Measurements from ENCODE around the gene GBF1. TPM values are rescaled to one million over a fixed set of nuclear protein-coding genes. Genes with fewer than 3 reads are reported as not detected.

The GBF1 gene
- total RNA-seq, 2 donors from 2014 or later, result 44.2 to 47.6 TPM

DNA sequence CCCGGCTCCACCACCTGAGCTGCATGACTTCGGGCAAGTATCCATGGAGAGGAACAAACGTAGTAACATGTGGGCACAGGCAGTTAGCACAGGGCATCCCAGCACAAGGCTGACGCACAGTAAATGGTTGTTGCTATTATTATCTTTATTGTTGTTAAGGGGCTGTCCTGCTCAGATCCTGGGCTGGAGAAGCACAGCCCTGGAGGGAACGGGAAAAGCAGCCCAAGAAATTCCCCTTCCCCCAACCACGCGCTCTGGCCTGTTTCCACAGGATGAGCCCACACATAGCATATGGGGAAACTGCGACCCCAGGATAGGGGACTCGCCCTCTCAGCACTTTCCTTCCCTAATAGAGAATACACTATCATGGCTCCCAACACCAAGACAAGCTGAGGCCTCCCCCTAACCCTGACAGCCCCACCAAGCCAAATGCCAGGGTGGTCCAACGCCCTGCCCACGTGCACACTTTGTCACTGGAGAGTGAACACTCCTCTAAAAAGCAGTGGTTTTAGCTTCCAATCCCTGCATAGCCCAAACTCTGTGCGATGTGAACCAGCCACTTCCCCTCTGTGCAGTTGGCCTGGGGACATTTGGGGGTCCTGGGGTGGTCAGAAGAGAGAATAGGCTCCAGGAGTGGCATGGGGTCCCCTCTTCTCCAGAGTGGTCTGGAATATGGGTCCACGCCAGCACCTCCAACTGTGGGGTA is 162.2 kb downstream of the GBF1 start:
- Mint-ChIP-seq H3K27ac (no peak overlapping the region), H3K9me3 (no peaks in the 10 kb centered on the region), H3K4me1 (ENCODE audit: low read depth) (peaks cover 62% of the 10 kb centered on the region), H3K36me3 (ENCODE audit: insufficient read depth in 2 of 2) (peaks cover 0 to 2% of the 10 kb centered on the region in 2 donors), H3K4me3 (peak overlapping the region; percentile 67 to 83), H3K27me3 (ENCODE audit: low read depth) (peaks cover 7% of the 10 kb centered on the region)
- ATAC-seq (replicated peaks in 1 of 2) (no peak), DNase-seq (no peak)

DNA sequence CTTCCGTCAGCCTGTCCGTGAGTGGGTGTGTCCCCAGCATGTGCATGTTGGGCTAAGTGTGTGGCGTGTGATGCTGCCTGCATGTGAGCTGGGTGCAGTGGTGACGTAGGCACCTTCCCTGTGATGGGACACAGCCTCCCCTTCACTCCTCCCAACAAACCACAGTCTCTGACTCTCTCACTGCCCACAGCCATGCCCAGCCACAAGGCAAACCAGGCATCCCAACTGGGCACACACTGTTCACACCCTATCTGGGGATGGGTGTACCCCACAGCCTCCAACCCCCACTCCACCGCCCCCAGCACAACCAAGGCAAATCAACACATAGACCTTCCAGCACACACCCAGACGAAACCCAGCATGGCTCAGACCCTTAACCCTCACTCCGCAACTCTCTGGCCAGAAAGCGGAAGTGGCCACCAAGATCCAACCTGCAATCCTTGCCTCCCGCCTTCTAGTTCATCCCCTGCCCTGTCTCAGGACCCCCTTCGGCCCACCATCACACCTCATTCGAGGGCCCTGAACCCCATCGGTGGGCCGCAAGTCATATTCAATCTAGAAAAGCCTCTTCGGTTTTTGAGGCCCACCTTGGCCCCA is 162.9 kb downstream of the GBF1 start:
- peak in 1 of 2 donors; percentile 40 for DNase-seq
- Mint-ChIP-seq H3K27ac (peak overlapping the region; percentile 48), H3K4me1 (ENCODE audit: low read depth) (peaks cover 69% of the 10 kb centered on the region), H3K27me3 (ENCODE audit: low read depth) (peaks cover 7% of the 10 kb centered on the region), H3K9me3 (no peaks in the 10 kb centered on the region), H3K36me3 (ENCODE audit: insufficient read depth in 2 of 2) (peaks cover 0 to 2% of the 10 kb centered on the region in 2 donors), H3K4me3 (peak overlapping the region; percentile 67 to 83)
- ATAC-seq (replicated peaks in 1 of 2), result peak; percentile 6 to 7

DNA sequence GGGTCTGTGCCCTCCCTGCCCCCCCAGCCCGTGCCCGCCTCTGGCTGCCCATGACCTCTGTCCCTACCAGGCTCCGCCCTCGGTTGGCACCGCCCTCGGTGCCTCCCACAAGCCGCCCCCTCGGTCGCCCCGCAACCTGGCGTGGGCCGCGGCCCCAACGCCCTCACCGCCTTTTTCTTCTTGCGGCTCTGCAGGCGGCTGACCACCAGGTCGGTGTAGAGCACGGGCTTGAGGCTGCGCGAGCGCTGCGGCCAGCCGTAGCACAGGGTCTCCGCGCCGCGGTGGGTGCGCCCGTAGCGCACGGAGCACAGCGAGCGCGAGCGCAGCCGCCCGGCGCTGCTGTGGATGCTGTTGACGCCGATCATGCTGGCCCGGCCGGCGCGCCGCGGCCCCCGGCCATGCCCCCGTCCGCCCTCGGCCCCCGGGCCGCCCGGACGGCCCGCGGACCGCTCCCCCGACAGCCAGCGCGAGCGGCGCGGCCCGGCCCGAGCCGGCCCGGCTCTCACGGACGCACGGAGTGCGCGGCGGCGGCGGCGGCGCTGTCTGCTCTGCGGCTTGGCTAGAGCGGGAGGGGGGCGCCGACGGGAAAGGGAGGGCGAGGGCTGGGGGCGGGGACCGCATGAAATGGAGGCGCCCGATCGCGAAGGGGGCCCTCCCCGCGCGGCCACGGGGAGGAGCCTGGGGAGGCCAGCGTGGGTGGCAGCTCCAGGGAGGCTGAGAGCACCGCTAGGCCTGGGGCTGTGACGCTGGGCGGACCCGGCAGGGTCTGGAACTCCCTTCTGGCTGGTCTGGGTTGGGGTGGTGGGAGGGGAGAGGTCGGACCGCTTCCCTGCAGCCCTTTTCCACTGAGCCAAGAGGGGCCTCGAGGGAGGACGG is 163.6 kb downstream of the GBF1 start:
- Mint-ChIP-seq H3K4me1 (ENCODE audit: low read depth) (peaks cover 71% of the 10 kb centered on the region), H3K27me3 (ENCODE audit: low read depth) (peaks cover 7% of the 10 kb centered on the region), H3K27ac (no peak overlapping the region), H3K4me3 (peak overlapping the region; percentile 71 to 87), H3K36me3 (ENCODE audit: insufficient read depth in 2 of 2) (peaks cover 0 to 2% of the 10 kb centered on the region in 2 donors), H3K9me3 (no peaks in the 10 kb centered on the region)
- peak; percentile 86 to 91 for DNase-seq
- peak; percentile 70 to 74 for ATAC-seq (replicated peaks in 1 of 2)

DNA sequence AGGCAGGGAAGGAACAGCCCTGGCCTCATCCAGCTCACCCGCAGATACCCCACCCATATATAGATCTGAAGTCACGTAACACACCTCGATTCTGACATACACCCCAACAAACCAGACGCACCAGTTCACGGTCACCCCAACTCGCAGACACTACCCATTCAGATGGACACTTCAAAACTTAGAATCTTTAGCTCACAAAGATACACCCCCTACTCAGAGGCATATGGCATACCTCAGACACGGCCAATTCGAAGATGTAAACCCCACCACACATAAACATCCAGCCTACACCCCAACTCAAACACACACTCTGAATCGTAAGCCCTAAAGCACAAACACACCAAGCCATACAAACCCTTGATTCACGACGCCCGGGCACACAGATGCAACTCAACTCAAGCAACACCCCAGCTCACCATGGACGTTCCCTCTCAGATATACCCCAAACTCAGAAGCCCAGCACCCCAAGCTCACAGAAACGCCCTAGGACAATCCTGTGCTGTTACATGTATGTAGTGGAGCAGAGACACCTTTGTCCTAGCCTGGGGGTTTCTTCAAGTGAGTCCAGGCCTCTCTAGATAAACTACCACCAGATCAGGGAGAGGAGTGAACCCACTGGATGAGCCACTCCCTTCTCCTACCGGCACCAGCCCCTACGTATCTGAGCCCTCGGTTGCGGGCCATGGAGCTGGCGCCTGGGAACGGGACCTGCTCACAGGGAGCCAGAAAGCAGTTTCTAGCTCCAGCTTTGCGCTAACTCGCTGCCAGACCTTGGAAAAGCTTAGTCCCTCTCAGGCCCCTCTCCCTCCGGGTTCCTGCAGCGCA is 164.5 kb downstream of the GBF1 start:
- ATAC-seq (replicated peaks in 1 of 2) (no peak), DNase-seq (no peak)
- Mint-ChIP-seq H3K27ac (peak overlapping the region; percentile 9), H3K4me1 (ENCODE audit: low read depth) (peaks cover 71% of the 10 kb centered on the region), H3K36me3 (ENCODE audit: insufficient read depth in 2 of 2) (peaks cover 0 to 2% of the 10 kb centered on the region in 2 donors), H3K27me3 (ENCODE audit: low read depth) (peaks cover 7% of the 10 kb centered on the region), H3K9me3 (no peaks in the 10 kb centered on the region), H3K4me3 (peak overlapping the region; percentile 71 to 87)

DNA sequence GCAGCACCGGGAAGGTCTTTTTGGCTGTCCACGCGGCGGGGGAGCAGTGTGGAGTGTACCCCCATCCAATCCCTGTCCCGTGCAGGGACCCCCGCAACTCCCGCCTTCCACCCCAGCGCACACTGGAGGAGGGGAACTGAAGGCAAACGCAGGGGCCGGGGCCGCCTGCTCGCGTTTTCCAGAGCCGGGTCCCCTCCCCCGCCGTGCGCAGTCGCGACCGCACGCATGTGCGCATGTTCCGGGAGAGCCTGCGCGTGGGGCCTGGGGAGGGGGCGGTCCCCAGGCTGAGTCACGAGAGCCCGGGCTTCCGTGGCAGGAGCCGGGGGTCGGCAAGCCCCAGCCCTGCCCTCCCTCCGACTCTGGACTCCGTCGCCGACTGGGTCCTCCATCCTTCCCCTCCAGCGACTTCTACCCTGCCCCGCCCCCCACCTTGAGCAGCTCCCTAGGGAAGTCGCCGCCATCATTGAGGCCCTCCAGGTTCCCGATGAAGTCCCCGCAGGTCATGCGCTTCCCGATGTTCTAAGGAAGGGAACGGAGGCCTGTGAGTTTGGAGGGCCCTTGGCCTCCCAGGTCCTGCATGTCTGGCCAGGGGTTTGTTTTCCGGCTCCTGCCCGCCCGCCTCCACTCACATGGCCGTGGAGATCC is 165.2 kb downstream of the GBF1 start:
- H3K27ac Mint-ChIP-seq, result peak overlapping the region; percentile 14
- DNase-seq (peak; percentile 72 to 73), ATAC-seq (replicated peaks in 1 of 2) (peak; percentile 29 to 30)
- no peaks in the 10 kb centered on the region for H3K9me3 Mint-ChIP-seq
- peaks cover 7% of the 10 kb centered on the region for H3K27me3 Mint-ChIP-seq (ENCODE audit: low read depth)
- H3K4me1 Mint-ChIP-seq (ENCODE audit: low read depth), result peaks cover 63% of the 10 kb centered on the region
- H3K36me3 Mint-ChIP-seq (ENCODE audit: insufficient read depth in 2 of 2), result peaks cover 0 to 2% of the 10 kb centered on the region in 2 donors
- peak overlapping the region; percentile 71 to 87 for H3K4me3 Mint-ChIP-seq

DNA sequence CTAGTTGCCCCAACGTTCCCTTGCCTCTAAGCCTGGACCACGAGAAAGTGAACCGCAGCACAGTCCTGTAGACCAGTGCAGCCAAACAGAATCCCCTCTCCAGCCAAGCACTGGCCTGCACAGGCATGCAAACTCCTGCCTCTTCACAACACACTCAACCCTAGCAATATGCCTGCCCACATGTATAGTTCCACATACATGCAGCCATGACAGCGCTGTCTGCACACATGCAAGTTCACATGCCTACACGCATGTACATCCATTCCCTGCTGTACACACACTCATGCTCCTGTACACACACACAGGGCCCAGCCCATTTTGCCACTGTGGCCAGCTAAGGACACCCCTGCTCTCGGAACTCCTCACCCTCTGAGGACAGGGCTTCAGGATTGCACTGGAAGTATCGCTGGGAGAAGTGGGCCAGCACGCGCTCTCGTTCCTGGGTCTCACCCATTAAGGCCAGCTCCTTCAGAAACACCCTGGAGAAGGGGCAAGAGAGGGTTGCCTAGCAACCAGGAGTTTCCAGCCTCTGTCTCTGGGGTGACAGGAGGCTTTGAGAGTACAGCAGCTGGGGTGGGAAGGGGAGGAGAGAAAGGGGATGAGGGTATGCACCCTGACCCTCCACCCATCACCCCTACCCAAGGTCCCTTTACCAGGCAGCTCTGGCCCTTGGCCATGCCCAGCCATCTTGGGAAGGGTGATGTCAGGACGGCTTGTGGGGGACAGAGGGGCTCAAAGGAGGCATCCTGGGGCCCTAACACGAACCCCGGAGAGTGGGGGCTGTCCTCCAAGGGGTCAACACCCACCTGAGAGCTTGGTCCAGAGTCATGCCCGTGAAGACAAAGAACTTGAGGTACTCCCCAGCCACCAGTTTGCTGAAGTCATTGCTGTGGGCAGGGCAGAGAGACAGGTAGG is 166.3 kb downstream of the GBF1 start:
- Mint-ChIP-seq H3K27ac (peak overlapping the region; percentile 14), H3K36me3 (ENCODE audit: insufficient read depth in 2 of 2) (peaks cover 0 to 2% of the 10 kb centered on the region in 2 donors), H3K4me1 (ENCODE audit: low read depth) (peaks cover 53% of the 10 kb centered on the region), H3K4me3 (peak overlapping the region; percentile 71 to 87), H3K9me3 (no peaks in the 10 kb centered on the region), H3K27me3 (ENCODE audit: low read depth) (peaks cover 7% of the 10 kb centered on the region)
- no peak for ATAC-seq (replicated peaks in 1 of 2)
- DNase-seq, result no peak

DNA sequence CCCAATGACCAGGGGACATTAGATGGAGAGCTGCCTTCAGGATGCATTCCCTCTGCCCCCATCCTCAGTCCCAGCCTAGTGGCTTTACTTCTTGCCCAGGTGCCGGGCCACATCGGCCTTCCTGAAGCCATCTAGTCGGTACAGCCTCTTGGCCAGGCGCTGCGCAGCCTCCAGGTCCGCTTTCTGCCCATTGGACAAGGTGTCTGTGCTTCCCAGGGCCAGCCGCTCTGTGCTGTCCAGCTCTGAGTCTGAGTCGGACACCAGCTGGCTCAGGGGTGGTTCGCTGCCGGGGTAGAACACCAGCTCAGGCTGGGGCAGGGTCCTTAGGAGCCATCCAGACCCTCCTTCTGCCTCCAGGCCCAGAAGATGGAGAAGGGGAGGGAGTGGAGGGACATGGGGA is 167.0 kb downstream of the GBF1 start:
- no peak for ATAC-seq (replicated peaks in 1 of 2)
- H3K27me3 Mint-ChIP-seq (ENCODE audit: low read depth), result peaks cover 13% of the 10 kb centered on the region
- H3K4me1 Mint-ChIP-seq (ENCODE audit: low read depth), result peaks cover 46% of the 10 kb centered on the region
- H3K36me3 Mint-ChIP-seq (ENCODE audit: insufficient read depth in 2 of 2), result peaks cover 0 to 2% of the 10 kb centered on the region in 2 donors
- no peak overlapping the region for H3K27ac Mint-ChIP-seq
- no peak for DNase-seq
- H3K9me3 Mint-ChIP-seq, result no peaks in the 10 kb centered on the region
- no peak overlapping the region for H3K4me3 Mint-ChIP-seq

DNA sequence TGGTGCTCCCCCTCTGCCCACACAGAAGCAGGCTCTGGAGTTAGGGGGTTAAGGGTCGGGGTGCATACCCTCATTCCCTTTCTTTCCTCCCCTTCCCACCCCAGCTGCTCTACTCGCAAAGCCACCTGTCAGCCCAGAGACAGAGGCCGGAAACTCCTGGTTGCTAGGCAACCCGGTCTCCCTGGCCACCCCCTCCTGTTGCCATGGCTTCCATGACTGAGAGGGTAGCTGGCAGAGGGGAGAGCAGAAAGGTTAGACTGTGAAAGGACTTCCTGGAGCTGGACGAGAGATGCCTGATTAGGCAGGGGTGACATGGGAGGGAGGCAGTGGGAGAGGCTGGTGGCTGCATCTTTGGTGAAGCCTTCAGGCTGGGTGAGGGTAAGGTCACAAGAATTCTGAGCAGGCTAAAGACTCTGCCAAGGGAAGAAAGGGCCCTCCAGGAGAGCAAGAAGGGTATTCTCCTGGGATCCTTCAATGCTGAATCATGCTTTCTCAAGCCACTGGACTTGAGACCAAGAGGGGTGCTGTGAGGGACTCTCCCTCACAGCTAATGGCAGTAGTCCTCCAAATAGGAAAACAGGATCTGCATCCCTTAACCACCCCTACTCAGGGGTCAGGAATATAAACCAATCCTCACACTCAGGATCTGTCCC is 167.8 kb downstream of the GBF1 start:
- peaks cover 0 to 2% of the 10 kb centered on the region in 2 donors for H3K36me3 Mint-ChIP-seq (ENCODE audit: insufficient read depth in 2 of 2)
- ATAC-seq (replicated peaks in 1 of 2), result peak; percentile 8 to 20
- H3K4me3 Mint-ChIP-seq, result no peak overlapping the region
- peaks cover 22% of the 10 kb centered on the region for H3K27me3 Mint-ChIP-seq (ENCODE audit: low read depth)
- peak; percentile 63 to 69 for DNase-seq
- H3K4me1 Mint-ChIP-seq (ENCODE audit: low read depth), result peaks cover 40% of the 10 kb centered on the region
- H3K27ac Mint-ChIP-seq, result no peak overlapping the region
- no peaks in the 10 kb centered on the region for H3K9me3 Mint-ChIP-seq

DNA sequence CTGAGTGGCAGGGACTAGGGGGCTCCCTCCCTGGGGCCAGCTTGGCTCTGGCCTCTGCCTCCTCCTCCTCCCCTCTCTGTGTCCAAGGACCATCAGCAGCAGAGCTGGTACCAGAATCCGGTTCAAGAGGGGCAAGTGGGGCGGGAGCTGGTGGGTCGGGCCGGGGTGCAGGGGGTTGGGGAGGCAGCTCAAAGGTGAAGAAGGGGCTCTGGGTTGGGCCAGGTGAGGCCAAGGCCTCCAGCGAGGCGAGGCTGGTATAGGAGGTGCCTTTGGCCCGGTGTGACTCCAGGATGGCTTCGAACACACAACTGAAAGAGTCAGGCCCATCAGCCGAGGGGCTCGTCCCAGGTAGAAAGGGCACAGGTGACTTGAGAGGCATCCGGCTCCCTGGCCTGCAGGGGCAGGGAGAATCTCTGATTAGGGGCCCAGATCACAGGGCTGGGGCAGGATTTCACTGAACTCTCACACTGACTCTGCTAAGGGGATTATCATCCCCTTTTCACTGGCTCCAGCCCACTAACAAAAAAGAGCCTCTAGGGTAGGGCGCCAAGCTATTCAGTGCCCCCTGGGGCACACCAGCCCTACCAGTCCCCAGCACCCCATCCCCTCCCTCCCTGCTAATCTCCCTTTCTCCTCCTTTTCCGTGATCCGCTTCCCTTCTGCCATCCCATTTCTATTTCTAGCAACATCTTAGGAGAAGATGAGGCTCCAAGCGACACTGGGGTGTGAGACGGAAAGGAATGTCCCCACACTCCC is 168.7 kb downstream of the GBF1 start:
- H3K4me3 Mint-ChIP-seq, result no peak overlapping the region
- no peak overlapping the region for H3K27ac Mint-ChIP-seq
- peaks cover 37% of the 10 kb centered on the region for H3K4me1 Mint-ChIP-seq (ENCODE audit: low read depth)
- H3K36me3 Mint-ChIP-seq (ENCODE audit: insufficient read depth in 2 of 2), result peaks cover 0 to 2% of the 10 kb centered on the region in 2 donors
- ATAC-seq (replicated peaks in 1 of 2) (no peak), DNase-seq (no peak)
- H3K27me3 Mint-ChIP-seq (ENCODE audit: low read depth), result peaks cover 30% of the 10 kb centered on the region
- H3K9me3 Mint-ChIP-seq, result no peaks in the 10 kb centered on the region

DNA sequence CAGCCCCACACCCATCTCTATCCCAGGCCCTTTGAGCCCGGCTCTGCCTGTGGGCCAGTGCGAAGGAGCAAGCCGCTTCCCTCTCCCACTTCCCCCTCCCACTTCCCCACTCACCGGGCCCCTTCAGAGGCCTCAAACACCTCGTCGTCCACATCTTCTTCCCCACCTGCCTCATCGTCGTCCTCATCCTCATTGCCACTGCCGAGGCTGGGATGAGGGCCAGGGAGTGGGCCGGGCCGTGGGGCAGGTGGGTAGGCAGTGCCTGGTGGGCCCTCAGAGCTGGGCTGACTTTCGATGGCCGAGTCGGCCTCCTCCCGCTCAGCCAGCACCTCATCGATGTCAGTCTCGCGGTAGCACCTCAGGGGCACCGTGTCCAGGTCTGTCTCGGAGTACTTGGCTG is 169.4 kb downstream of the GBF1 start:
- Mint-ChIP-seq H3K4me3 (no peak overlapping the region), H3K4me1 (ENCODE audit: low read depth) (peaks cover 38% of the 10 kb centered on the region), H3K9me3 (no peaks in the 10 kb centered on the region), H3K27ac (no peak overlapping the region), H3K27me3 (ENCODE audit: low read depth) (peaks cover 29% of the 10 kb centered on the region), H3K36me3 (ENCODE audit: insufficient read depth in 2 of 2) (no peaks in the 10 kb centered on the region)
- no peak for ATAC-seq (replicated peaks in 1 of 2)
- no peak for DNase-seq
